Calu3 (cell line): ENCODE results near the gene FZD8. TPM values are rescaled to one million over a fixed set of nuclear protein-coding genes. Genes with fewer than 3 reads are reported as not detected.

Experiments
- BruUV-seq: library from RNA; stranded (reverse); fragments of 400-500 nt; replicated peaks from 2 replicates; lab custom pipeline; 2021; lab: Mats Ljungman, UMichigan
- CTCF ChIA-PET: fragments of 300-600 bp; sonication (Branson Sonifier 250); formaldehyde crosslinking; loops from one replicate; lab custom pipeline; 2022; ENCODE audit warnings: antibody characterized with exemption; lab: Charles Lee
- DNase-seq: peaks from one replicate; pipeline ENCODE4 v3.0.0; 2022
- H3K27ac Mint-ChIP-seq: one replicate; pipeline ENCODE4 v1.8.0; 2022; ENCODE audit warnings: mixed read lengths; ENCODE audit not compliant: unreplicated experiment
- H3K27me3 Mint-ChIP-seq: one replicate; pipeline ENCODE4 v1.8.0; 2022; ENCODE audit warnings: mixed read lengths; ENCODE audit not compliant: unreplicated experiment
- H3K36me3 Mint-ChIP-seq: one replicate; pipeline ENCODE4 v1.8.0; 2022; ENCODE audit warnings: mild to moderate bottlenecking, moderate library complexity, mixed read lengths; ENCODE audit not compliant: insufficient read depth, unreplicated experiment
- H3K4me1 Mint-ChIP-seq: one replicate; pipeline ENCODE4 v1.8.0; 2022; ENCODE audit warnings: mild to moderate bottlenecking, low read depth, mixed read lengths; ENCODE audit not compliant: unreplicated experiment
- H3K4me3 Mint-ChIP-seq: one replicate; pipeline ENCODE4 v1.8.0; 2022; ENCODE audit warnings: mild to moderate bottlenecking, low read depth, moderate library complexity, mixed read lengths; ENCODE audit not compliant: unreplicated experiment
- H3K9me3 Mint-ChIP-seq: one replicate; pipeline ENCODE4 v1.8.0; 2022; ENCODE audit warnings: low read depth, mixed read lengths; ENCODE audit not compliant: unreplicated experiment
- intact Hi-C: fragments of 100-400 bp; cut with micrococcal nuclease; formaldehyde crosslinking; loops from one replicate; pipeline ENCODE4 v1.10.0; 2022; ENCODE audit not compliant: unreplicated experiment
- total RNA-seq: library from RNA; stranded (reverse); gene quantifications from 2 replicates; pipeline ENCODE4 v1.2.3, GENCODE V29; 2022
- TF ChIP-seq, protein P1 (sequence below): fragments of 200-600 bp; IDR thresholded peaks from one replicate; pipeline ENCODE4 v1.8.0; 2022; ENCODE audit warnings: antibody characterized with exemption; ENCODE audit not compliant: unreplicated experiment

The FZD8 gene
- total RNA-seq, 1 experiment from 2014 or later, result 3.7 TPM

DNA sequence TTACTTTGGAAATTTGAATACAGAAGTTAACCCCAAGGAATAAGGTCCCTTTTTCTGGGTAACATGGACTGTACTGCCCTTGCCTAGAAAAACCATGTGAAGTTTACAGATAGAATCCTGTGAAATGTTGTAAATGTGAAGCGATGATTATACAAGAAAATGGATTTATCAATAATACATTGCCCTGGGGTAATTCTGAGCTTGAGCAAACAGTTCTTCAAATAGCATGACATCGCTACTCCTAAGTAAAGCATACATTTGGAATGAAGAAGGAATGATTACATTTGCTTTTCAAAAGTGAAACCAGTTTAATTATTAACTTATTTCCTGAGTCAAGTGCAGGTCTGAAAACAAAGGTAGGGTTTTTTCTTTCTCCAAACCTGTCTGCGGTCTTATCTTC is 43.3 kb upstream of the FZD8 start:
- TF ChIP-seq, protein P1, sequence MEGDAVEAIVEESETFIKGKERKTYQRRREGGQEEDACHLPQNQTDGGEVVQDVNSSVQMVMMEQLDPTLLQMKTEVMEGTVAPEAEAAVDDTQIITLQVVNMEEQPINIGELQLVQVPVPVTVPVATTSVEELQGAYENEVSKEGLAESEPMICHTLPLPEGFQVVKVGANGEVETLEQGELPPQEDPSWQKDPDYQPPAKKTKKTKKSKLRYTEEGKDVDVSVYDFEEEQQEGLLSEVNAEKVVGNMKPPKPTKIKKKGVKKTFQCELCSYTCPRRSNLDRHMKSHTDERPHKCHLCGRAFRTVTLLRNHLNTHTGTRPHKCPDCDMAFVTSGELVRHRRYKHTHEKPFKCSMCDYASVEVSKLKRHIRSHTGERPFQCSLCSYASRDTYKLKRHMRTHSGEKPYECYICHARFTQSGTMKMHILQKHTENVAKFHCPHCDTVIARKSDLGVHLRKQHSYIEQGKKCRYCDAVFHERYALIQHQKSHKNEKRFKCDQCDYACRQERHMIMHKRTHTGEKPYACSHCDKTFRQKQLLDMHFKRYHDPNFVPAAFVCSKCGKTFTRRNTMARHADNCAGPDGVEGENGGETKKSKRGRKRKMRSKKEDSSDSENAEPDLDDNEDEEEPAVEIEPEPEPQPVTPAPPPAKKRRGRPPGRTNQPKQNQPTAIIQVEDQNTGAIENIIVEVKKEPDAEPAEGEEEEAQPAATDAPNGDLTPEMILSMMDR, result no peak
- BruUV-seq, result no TSS peak
- Mint-ChIP-seq H3K9me3 (no peaks in the 10 kb centered on the region), H3K27ac (no peak overlapping the region), H3K4me3 (peak overlapping the region; percentile 19), H3K36me3 (no peaks in the 10 kb centered on the region), H3K27me3 (peaks cover 5% of the 10 kb centered on the region), H3K4me1 (peaks cover 10% of the 10 kb centered on the region)
- no peak for DNase-seq
- intact Hi-C loops, result no loop called here
- CTCF ChIA-PET, result no interaction called here

DNA sequence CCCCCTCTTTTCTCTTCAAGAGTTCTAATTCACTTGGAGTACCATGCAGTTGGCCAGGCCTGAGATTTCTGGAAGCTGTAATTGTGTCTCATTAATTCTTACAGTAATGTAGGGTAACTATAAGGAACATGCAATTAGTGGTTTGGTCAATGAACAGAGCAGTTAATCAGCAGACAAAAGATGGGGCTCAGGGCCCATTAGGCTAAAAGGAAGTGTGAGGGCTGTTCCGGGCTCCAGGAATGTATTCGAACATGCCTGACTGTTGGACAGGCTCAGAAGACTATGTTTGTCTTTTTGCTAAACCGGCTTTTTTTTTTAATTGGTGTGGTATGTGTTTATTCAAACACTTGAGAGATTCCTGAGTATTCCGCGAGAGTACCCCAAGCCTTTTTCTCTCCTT is 42.5 kb upstream of the FZD8 start:
- DNase-seq, result no peak
- H3K36me3 Mint-ChIP-seq, result no peaks in the 10 kb centered on the region
- no peaks in the 10 kb centered on the region for H3K9me3 Mint-ChIP-seq
- intact Hi-C loops, result no loop called here
- H3K27me3 Mint-ChIP-seq, result no peaks in the 10 kb centered on the region
- no peak overlapping the region for H3K4me3 Mint-ChIP-seq
- no peak overlapping the region for H3K27ac Mint-ChIP-seq
- TF ChIP-seq, protein P1, result no peak
- CTCF ChIA-PET, result no interaction called here
- peaks cover 10% of the 10 kb centered on the region for H3K4me1 Mint-ChIP-seq
- no TSS peak for BruUV-seq

DNA sequence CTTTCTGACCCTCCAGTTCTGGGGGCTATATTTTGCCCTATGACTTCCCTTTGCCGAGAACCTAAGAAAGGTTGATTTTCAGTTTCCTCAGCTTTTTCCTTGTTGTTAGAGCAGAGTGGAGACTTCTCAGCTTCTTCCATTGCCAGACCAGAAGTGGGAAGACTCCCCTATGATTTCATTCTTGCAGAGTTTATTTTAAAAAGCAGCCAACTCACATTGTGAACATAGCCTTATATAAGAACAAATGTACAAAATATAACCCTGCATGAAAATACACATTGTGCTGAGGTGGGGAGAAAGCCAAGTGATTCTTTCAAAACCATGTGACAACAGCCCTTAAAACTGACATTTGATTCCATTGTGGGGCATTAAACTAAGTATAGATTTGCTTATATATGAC is 33.8 kb upstream of the FZD8 start:
- no TSS peak for BruUV-seq
- CTCF ChIA-PET, result no interaction called here
- Mint-ChIP-seq H3K4me1 (no peaks in the 10 kb centered on the region), H3K9me3 (no peaks in the 10 kb centered on the region), H3K36me3 (no peaks in the 10 kb centered on the region), H3K27ac (no peak overlapping the region), H3K4me3 (no peak overlapping the region), H3K27me3 (peaks cover 16% of the 10 kb centered on the region)
- intact Hi-C loops, result no loop called here
- TF ChIP-seq, protein P1, result no peak
- no peak for DNase-seq

DNA sequence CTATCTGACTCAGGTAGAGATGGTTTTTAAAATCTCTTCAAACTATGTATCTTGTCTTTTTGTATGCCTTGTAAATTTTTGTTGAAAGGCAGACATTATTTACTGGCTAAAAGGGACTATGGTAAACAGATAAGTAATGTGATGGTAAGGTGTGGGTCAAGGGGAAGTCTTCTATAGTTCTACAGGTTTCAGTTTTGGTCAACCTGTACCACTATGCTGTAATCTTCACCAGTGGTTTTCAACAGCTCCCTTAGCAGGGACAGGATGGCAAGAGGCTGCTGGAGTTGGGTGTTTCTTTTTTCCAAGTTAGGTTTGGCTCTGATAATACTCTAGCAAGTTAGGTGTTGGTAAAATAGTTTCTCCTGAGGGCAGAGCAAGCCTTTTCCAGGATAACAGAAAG is 32.7 kb upstream of the FZD8 start:
- DNase-seq, result no peak
- H3K9me3 Mint-ChIP-seq, result no peaks in the 10 kb centered on the region
- H3K4me3 Mint-ChIP-seq, result no peak overlapping the region
- H3K36me3 Mint-ChIP-seq, result no peaks in the 10 kb centered on the region
- TF ChIP-seq, protein P1, result no peak
- CTCF ChIA-PET, result no interaction called here
- H3K27ac Mint-ChIP-seq, result no peak overlapping the region
- BruUV-seq, result no TSS peak
- H3K27me3 Mint-ChIP-seq, result peaks cover 16% of the 10 kb centered on the region
- intact Hi-C loops, result no loop called here
- no peaks in the 10 kb centered on the region for H3K4me1 Mint-ChIP-seq
